Caco-2 (cell line): ENCODE measurements around the gene C6orf89. TPM values are rescaled to one million over a fixed set of nuclear protein-coding genes. Genes with fewer than 3 reads are reported as not detected.

Source experiments
- BruUV-seq: library from RNA; stranded (reverse); fragments of 400-500 nt; replicated peaks from 2 replicates; lab custom pipeline; 2021; lab: Mats Ljungman, UMichigan
- CTCF ChIA-PET: fragments of 300-600 bp; sonication (Branson Sonifier 250); formaldehyde crosslinking; loops from one replicate; lab custom pipeline; 2022; ENCODE audit warnings: antibody characterized with exemption; lab: Charles Lee
- POLR2A ChIA-PET: fragments of 300-600 bp; sonication (Branson Sonifier 250); formaldehyde crosslinking; loops from one replicate; lab custom pipeline; 2022; ENCODE audit warnings: antibody characterized with exemption; lab: Charles Lee
- DNase-seq, 2 experiments: peaks; one replicate each; pipeline versions ENCODE4 v3.0.0 to v3.0.0-alpha.2; 2020 to 2022
- H3K27me3 ChIP-seq: replicated peaks from 2 replicates; pipeline ENCODE4 v1.6.0; 2011; ENCODE audit warnings: low read length; ENCODE audit not compliant: control insufficient read depth, insufficient read depth
- H3K36me3 ChIP-seq: 2 replicates; pipeline ENCODE4 v1.5.1; 2011; ENCODE audit warnings: low read length; ENCODE audit not compliant: control insufficient read depth, insufficient read depth
- H3K4me1 ChIP-seq: fragments of 250-450 bp; sonication (Bioruptor Pico); 2 replicates; pipeline ENCODE4 v1.5.1; 2020; ENCODE audit warnings: mild to moderate bottlenecking
- H3K4me3 ChIP-seq: 2 replicates; pipeline ENCODE4 v1.5.1; 2011; ENCODE audit warnings: low read depth, mild to moderate bottlenecking, control low read depth, low read length
- H3K9me3 ChIP-seq: fragments of 250-450 bp; sonication (Bioruptor Pico); 2 replicates; pipeline ENCODE4 v1.5.1; 2020; ENCODE audit warnings: mild to moderate bottlenecking, moderate library complexity
- H3K27ac Mint-ChIP-seq: one replicate; pipeline ENCODE4 v1.8.0; 2022; ENCODE audit warnings: mixed read lengths; ENCODE audit not compliant: unreplicated experiment
- H3K27me3 Mint-ChIP-seq: one replicate; pipeline ENCODE4 v1.8.0; 2022; ENCODE audit warnings: mixed read lengths; ENCODE audit not compliant: insufficient read depth, unreplicated experiment
- H3K36me3 Mint-ChIP-seq: one replicate; pipeline ENCODE4 v1.8.0; 2022; ENCODE audit warnings: mild to moderate bottlenecking, mixed read lengths; ENCODE audit not compliant: insufficient read depth, unreplicated experiment
- H3K4me1 Mint-ChIP-seq: one replicate; pipeline ENCODE4 v1.8.0; 2022; ENCODE audit warnings: low read depth, mixed read lengths; ENCODE audit not compliant: unreplicated experiment
- H3K4me3 Mint-ChIP-seq: one replicate; pipeline ENCODE4 v1.8.0; 2022; ENCODE audit warnings: mild to moderate bottlenecking, moderate library complexity, mixed read lengths; ENCODE audit not compliant: unreplicated experiment
- H3K9me3 Mint-ChIP-seq: one replicate; pipeline ENCODE4 v1.8.0; 2022; ENCODE audit warnings: mixed read lengths; ENCODE audit not compliant: unreplicated experiment
- CTCF ChIP-seq, 2 experiments: fragments of 200-600 bp in 1 of 2; IDR thresholded peaks; 1 replicate in 1 of 2; 2 replicates in 1 of 2; pipeline versions ENCODE4 v1.5.1 to v1.8.0; 2011 to 2022; ENCODE audit warnings: antibody characterized with exemption in 1 of 2, control low read depth in 1 of 2, inconsistent platforms in 1 of 2, low read depth in 1 of 2, low read length in 1 of 2, mild to moderate bottlenecking in 1 of 2, moderate library complexity in 1 of 2; ENCODE audit not compliant: insufficient read depth in 1 of 2, severe bottlenecking in 1 of 2, unreplicated experiment in 1 of 2
- intact Hi-C: fragments of 100-400 bp; cut with micrococcal nuclease; formaldehyde crosslinking; loops from one replicate; pipeline ENCODE4 v1.10.0; 2022; ENCODE audit not compliant: unreplicated experiment
- total RNA-seq: library from RNA; stranded (reverse); gene quantifications from 2 replicates; pipeline ENCODE4 v1.2.3, GENCODE V29; 2022

The C6orf89 gene
- total RNA-seq, 1 experiment from 2014 or later, result 24.4 TPM

- H3K4me1 Mint-ChIP-seq, result no peaks in the 10 kb centered on the region
- H3K4me3 Mint-ChIP-seq, result no peak overlapping the region
- Histone ChIP-seq H3K36me3 (no peaks in the 10 kb centered on the region), H3K4me3 (no peak overlapping the region), H3K27me3 (no peaks in the 10 kb centered on the region), H3K4me1 (0 out of 2 replicates have a peak, but pooled peaks cover 4% of the 10 kb centered on the region), H3K9me3 (no peaks in the 10 kb centered on the region)
- intact Hi-C loops, result no loop called here
- no peaks in the 10 kb centered on the region for H3K27me3 Mint-ChIP-seq
- no peaks in the 10 kb centered on the region for H3K36me3 Mint-ChIP-seq
- H3K27ac Mint-ChIP-seq, result no peak overlapping the region
- DNase-seq, result no peak
- no TSS peak for BruUV-seq
- ChIA-PET POLR2A (interaction anchor here (0.5 kb wide), 1 partner anchor 25 kb away, joined by 3 read pairs; no protein-coding TSS in a partner anchor), CTCF (no interaction called here)
- H3K9me3 Mint-ChIP-seq, result no peaks in the 10 kb centered on the region
- no peak for TF ChIP-seq CTCF (IDR thresholded peaks at IDR 0.05; ENCODE audit: insufficient read depth in 1 of 2, low read depth in 1 of 2, low read length in 1 of 2, severe bottlenecking in 1 of 2, unreplicated experiment in 1 of 2)
Observed at GRCh38 chr6:36961441-36962435, 76.0 kb downstream of the C6orf89 start.

- POLR2A ChIA-PET, result no interaction called here
- no TSS peak for BruUV-seq
- Mint-ChIP-seq H3K27ac (no peak overlapping the region), H3K27me3 (no peaks in the 10 kb centered on the region), H3K4me3 (no peak overlapping the region), H3K36me3 (peaks cover 6% of the 10 kb centered on the region), H3K9me3 (no peaks in the 10 kb centered on the region), H3K4me1 (no peaks in the 10 kb centered on the region)
- Histone ChIP-seq H3K36me3 (peaks cover 2% of the 10 kb centered on the region), H3K4me1 (0 out of 2 replicates have a peak, but pooled peaks cover 4% of the 10 kb centered on the region), H3K27me3 (no peaks in the 10 kb centered on the region), H3K9me3 (no peaks in the 10 kb centered on the region), H3K4me3 (no peak overlapping the region)
- peak; percentile 44 to 59 for DNase-seq
- no peak for TF ChIP-seq CTCF (IDR thresholded peaks at IDR 0.05; ENCODE audit: insufficient read depth in 1 of 2, low read depth in 1 of 2, low read length in 1 of 2, severe bottlenecking in 1 of 2, unreplicated experiment in 1 of 2)
- intact Hi-C loops, result no loop called here
- CTCF ChIA-PET, result no interaction called here
Observed at GRCh38 chr6:36962874-36963273, 77.1 kb downstream of the C6orf89 start.

GRCh38 chr6:36963451-36964290 is 77.9 kb downstream of the C6orf89 start:
- Mint-ChIP-seq H3K27me3 (no peaks in the 10 kb centered on the region), H3K9me3 (no peaks in the 10 kb centered on the region), H3K4me3 (no peak overlapping the region), H3K27ac (no peak overlapping the region), H3K36me3 (peaks cover 14% of the 10 kb centered on the region), H3K4me1 (no peaks in the 10 kb centered on the region)
- Histone ChIP-seq H3K36me3 (peaks cover 4% of the 10 kb centered on the region), H3K4me3 (no peak overlapping the region), H3K27me3 (no peaks in the 10 kb centered on the region), H3K4me1 (0 out of 2 replicates have a peak, but pooled peaks cover 4% of the 10 kb centered on the region), H3K9me3 (no peaks in the 10 kb centered on the region)
- DNase-seq, result no peak
- no peak for TF ChIP-seq CTCF (IDR thresholded peaks at IDR 0.05; ENCODE audit: insufficient read depth in 1 of 2, low read depth in 1 of 2, low read length in 1 of 2, severe bottlenecking in 1 of 2, unreplicated experiment in 1 of 2)
- CTCF ChIA-PET, result no interaction called here
- no TSS peak for BruUV-seq
- POLR2A ChIA-PET, result no interaction called here
- intact Hi-C loops, result no loop called here
